SK-N-DZ (cell line): ENCODE results near the gene EPHA10. TPM values are rescaled to one million over a fixed set of nuclear protein-coding genes. Genes with fewer than 3 reads are reported as not detected.

Experiments
- DNase-seq: peaks from one replicate; pipeline ENCODE4 v3.0.0-alpha.2; 2015; ENCODE audit warnings: low spot score
- polyA plus RNA-seq, 2 experiments: library from polyadenylated mRNA; depleted of rRNA; stranded (reverse); fragments of >200 nt; gene quantifications; 2 replicates each; pipeline ENCODE4 v1.2.3, GENCODE V29; 2014

The EPHA10 gene
- 9.8 and 10.8 TPM in 2 replicates for polyA plus RNA-seq (2014; cell fraction: cytosol; rRNA removed)
- 49.7 and 66.3 TPM in 2 replicates for polyA plus RNA-seq (2014; cell fraction: nucleus; rRNA removed)

DNA sequence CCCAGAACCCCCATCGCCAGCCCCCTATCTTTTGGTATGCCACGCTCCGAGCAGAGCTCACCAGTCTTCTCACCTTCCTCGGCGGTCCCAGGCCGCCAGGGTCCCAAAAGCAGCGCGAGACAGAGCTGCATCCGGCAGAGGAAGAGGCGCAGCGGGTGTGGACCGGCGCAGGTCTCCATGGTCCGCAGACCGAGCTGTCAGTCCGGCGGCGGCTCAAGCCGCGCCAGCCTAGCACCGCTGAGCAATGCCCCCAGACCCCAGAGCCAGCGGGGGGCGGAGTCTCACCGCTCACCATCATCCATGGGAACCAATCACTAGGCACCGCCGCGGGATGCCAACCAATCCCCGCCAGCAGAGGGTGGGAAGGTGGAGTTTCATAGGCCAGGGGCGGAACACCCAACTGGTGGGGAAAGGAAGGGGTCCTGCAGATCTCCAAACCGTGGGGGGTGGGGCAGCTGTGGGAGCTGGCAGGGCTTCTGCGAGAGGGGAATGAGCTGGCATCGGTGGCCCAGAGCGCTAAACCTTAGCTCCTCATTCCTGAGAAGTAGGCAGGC lies at the start of gene EPHA10:
Gene EPHA10 (minus strand): TSS at position 233 of the 554 bp plus-strand sequence. CDS start 54 bp downstream, at position 179.
- DNase-seq: peak; percentile 90

DNA sequence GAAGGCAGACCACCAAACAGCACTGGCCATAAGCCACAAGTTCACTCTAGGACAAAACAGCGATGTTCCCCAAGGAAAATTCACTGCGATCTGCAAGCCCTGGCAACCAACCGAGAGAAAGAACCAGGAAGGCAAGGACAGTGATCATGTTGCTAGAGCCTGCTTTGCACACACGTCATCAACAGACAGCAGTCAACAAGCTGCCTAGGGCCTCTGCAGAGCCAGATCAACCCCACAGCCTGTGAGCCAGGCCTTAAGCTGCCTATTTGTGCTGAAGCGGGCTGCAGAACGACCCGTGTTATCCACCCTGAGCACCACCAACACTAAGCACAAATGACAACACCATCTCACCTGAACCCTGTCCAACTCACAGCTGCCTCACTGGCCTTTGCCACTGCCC lies 49.3 kb upstream of the EPHA10 start:
- no peak for DNase-seq

DNA sequence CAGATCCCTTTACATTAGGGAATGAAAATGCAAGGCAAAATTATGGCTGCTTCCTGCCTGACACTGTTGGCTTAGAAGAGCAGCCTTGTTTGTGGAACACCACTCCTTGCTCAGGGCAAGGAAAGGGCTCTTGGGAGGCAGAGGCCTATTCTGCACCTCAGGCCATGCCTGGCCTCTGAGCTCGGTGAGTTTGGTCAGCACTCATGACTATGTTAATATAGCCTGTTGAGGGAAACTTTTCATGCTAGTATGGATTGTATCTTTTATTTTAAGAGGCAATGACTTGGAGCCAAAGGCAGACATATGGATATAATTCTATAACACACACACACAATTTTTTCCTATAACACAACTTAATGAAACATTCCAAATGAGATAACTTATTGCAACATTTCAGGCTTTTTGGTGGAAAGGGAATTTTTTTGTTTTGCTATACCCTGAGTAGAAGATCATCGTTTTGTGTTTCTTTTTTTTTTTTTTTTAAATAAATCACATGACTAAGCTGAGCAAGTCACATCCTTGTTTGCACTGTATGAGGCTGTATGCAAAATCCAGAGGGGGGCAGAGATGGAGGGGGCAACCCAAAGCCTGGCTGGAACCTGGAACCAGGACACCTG lies 48.7 kb upstream of the EPHA10 start:
- no peak for DNase-seq

DNA sequence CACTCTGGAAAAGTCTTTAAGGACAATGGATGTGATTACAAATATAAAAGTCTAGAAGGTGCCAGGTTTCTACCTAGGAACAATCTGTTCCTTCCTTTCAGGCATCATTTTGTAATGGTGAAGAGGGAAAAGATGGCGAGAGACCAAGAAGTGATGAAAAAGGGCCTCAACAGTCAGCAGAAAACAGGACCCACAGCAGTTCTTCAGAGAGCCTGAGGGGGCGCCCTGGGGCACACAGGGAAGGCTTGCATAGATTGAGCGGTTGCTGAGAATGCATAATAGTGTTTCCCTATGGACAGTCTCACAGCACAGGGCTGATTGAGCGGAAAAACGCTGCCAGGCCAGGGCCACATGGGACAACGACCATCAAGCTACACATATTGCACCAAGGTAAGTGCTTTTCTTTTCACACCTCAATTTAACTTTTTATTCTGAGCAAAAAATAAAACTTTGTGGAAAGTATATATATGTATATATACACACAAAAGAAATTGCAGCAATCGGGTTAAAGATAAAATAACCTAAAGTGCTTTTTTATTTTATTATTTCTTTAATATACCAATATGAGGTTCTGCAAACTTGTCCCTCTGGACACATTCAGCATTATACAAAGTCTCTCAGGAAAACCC lies 46.2 kb upstream of the EPHA10 start:
- peak; percentile 72 for DNase-seq

DNA sequence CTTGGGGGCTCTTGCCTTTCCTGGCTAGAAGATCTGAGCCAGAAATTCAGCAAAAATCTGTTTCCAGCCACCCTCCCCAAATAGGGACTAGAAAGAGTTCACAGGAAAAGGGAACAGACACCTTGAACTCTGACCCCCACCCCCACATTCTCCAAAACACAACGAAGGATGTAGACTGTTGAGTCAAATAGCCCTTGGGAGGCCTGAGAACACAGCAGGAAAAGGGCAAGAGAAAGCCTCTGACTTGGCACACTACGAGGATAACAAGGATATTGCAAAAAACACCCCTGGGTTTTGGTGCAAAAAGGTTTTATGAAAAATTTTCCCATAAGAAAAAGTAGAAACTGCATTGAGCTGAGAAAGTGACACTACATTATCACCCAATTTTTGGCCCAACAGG lies 45.0 kb upstream of the EPHA10 start:
- DNase-seq: no peak

DNA sequence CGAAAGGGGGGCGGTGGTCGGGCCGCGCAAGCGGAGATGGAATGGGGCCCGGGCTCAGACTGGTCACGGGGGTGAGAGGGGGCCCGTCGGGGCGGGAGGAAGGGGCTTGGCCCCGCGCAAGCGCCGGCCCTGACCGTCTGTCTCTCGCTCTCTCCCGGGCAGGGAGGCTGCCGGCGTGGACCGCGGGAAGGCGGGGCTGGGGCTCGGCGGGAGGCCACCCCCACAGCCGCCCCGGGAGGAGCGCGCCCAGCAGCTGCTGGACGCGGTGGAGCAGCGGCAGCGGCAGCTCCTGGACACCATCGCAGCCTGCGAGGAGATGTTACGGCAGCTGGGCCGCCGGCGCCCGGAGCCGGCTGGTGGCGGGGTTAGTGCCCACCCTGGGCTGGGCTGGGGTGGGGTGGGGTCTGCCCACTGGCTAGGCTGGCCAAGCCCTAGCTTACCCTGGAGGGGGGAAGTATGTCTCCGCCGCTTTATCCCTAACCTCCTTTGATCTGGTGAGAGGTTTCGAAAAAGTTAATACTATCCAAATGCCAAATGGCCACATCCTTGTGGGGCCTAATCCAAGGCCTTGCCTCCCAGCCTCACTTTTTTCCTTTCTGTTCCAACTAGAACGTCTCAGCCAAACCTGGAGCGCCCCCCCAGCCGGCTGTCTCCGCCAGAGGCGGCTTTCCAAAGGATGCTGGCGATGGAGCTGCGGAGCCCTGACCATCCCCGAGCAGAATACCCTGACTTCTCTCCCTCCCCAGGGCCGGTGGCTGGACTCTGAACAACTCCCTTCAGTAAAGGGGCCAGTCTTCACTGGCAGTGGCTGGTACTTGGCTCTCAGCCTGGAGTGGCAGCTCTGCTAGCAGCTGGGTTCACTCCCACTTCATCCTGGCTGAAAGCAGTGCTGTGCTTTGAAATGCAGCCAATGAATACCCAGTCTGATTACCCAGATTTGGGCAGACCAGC lies 43.7 kb upstream of the EPHA10 start:
- DNase-seq: peak; percentile 70

DNA sequence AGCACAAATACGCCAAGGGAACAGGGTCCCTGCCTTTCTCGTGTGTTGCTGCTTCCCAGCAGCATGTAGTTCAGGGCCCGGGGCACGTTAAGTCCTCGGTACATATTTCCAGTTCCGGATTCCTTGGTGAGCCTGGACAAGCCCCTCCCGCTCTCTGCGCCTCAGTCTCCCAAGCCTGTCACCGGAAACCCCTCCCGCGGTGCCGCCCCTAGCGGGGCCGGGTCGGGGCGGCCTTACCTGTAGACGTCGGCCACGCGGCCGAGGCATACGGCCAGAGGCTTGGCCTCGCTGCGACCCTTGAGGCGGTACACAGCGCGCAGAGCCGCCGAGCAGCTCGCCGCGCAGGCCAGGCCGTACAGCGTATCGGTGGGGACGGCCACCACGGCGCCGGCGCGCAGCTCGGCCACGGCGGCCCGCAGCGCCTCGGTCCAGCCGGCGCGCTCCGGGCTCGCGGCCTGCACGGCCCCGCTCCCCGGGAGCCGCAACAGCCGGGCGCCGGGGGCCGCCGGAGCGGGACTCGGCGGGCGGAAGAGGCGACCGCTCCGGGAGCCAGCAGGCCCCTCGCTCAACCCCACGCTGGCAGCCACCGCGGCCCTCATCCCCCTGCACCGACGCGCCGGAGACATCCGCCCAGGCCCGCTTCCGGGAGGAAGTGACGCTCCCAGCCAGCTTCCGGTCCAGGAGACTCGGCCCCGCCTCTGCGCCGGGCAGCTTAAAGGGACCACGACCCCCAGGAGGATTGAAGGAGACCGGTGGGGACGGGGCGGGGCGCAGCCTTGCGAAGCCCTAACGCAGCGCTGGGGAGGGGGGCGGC lies 42.8 kb upstream of the EPHA10 start, which contains the start of the genes C1orf122 and YRDC:
Gene C1orf122 (plus strand): TSS at position 236 of the 814 bp plus-strand sequence. CDS start 615 bp downstream, outside the sequence.
Gene YRDC (minus strand): TSS at position 654 of the 814 bp plus-strand sequence. CDS start 28 bp downstream, at position 626.
- DNase-seq: peak; percentile 91

DNA sequence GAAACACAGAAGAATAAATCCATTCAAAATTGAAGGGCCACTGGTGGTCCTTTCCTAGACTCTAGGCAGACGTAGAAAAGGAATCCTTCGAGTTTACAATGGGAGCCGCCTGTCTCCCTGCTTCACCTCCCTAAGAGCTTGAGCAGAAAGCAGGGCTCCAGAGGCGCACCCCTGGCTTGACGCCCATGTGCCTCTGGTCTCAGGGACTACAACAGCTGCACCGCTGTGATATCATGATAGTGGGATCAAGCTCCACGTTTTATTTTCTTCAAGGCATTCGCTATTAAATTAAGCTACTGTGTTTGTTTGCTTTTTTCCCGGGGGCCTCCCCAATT lies 42.3 kb upstream of the EPHA10 start:
- DNase-seq: no peak

DNA sequence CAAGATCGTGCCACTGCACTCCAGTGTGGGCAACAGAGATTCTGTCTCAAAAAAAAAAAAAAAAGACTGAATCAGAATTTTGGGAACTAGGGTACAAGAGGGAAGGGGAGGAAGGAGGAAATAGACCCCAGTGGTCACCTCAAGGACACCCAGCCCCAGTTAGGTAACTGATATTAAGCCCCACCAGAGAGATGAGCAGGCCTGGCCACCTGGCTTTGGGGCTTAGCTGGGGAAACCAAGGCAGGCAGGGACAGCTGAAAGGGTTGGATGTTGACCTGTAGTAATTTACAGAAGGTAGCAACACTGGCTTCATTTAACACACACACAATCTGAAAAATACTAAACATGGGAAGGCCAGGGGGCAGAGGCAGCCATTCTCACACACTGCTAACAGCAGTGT lies 37.5 kb upstream of the EPHA10 start:
- no peak for DNase-seq

DNA sequence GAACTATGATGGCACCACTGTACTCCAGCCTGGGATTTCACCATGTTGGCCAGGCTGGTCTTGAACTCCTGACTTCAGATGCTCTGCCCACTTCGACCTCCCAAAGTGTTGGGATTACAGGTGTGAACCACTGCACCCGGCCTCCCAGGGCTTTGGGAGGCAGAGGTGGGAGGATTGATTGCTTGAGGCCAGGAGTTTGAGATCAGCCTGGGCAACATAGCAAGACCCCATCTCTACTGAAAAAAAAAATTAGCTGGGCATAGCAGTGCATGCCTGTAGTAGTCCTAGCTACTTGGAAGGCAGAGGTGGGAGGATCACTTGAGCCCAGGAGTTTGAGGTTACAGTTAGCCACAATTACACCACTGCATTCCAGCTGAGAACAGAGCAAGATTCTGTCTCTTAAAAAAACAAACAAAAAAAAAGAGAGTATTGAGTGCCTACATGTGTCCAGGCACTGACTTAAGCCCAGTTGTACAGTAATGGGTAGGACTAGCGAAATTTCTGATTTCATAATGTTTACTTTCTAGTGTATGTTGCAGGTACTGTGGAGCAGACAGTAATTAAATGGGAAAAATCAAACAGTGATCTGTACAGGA lies 32.9 kb upstream of the EPHA10 start:
- no peak for DNase-seq

DNA sequence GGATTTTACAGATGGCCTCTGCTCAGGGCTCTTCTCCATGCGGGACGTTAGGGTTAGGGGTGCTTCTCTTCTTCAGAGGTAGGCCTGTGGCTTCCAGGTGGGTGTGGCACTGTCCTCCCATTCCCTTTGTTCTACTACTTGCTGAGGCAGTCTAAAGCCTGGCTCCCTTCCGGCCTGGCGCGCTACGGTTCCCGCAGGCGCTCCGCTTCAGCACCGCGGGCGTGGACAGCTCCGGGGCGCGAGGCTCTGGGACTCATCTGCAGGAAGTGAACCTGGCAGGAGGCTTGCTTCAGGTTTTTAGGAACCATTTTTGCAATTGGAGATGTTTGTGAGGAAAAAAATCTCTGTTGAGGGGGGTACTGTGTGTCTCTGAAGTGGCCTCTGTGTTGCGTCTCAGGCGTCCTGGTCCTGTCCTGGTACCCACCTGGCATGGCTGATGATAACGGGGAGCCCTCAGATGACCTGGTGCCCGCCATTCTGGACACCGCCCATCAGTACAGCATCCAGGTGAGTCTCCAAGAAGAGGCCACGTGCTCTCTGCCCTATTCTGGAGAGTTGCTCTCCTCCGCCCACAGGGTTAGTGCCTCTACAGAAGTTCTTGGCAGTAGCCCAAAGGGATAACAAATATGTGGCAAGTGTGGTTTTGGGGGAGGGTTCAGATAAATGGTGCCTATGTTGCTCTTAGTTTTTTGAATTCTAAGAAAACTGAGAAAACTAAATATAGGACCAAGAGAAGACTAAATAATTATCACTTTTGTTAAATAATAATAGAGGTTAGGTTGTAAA lies 30.6 kb upstream of the EPHA10 start:
- DNase-seq: peak; percentile 27

DNA sequence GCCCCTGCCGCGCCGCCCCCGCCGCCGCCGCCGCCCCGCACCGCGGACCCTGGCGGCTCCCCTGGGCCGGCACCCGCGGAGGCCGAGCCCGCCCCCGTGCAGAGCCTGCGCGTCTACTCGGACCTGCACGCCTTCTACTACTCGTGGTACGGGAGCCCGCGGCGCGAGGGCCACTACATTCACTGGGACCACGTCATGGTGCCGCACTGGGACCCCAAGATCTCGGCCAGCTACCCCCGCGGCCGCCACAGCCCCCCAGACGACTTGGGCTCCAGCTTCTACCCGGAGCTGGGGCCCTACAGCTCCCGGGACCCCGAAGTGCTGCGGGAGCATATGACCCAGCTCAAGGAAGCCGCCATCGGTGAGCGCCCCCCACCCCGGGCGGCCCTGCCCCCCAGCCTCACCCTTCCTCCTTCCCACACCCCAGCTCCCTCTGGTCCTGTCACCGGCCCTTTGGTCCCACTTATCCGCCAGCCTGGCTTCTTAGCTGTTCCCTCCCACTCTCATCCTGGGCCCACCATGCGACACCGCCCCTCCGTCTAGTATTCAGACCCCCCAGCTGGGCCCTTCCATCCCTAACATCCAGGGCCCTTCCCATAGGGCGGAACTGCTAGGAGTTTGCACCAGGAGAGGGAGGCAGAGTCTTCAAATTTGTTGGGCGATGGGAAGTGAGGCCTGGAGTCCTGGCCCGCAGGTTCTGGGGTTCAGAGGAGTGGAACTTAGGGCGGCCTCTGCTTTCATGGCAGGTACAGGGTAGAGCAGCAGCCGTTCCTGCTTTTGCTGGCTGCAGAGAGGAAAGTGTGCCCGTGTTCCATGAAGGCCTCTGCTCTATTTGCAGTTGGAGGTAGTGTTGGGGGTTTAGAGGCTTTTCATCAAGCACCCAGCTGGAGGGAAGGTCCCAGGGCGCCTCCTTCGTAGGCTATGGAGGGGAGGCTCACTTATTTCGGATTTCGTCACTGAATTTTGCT lies 29.7 kb upstream of the EPHA10 start:
- DNase-seq: peak; percentile 24

DNA sequence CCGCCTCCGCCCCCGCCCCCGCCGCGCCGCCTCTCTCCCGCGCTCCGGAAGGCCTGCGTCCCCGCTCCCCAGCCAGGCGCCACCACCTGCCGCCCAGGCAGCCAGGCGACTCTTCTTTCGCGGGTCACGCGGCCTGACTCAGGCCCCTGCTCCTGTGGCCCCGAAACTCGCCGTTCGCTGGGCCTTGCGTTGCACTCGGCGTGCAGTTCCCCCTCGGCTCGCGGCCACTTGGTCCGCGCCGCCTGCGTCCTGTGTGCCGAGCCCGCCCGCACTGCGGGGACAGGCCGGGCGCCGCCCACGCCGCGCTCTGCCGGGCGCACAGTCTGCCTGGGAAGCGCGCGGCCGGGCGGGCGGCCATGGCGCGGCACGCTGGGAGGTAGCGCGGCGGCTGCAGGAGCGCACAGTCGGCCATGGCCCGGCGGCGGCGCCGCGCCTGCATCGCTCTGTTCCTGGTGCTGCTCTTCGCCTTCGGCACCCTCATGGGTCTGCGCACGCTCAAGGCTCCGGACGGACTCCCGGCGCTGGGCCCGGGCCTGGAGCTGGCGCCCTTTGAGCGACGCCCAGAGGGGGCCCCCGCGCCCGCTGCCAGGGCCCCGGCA lies 29.0 kb upstream of the EPHA10 start, which contains the start of gene MANEAL:
Gene MANEAL (plus strand): TSS at position 75 of the 599 bp plus-strand sequence. CDS start 336 bp downstream, at position 411.
- peak; percentile 59 for DNase-seq

DNA sequence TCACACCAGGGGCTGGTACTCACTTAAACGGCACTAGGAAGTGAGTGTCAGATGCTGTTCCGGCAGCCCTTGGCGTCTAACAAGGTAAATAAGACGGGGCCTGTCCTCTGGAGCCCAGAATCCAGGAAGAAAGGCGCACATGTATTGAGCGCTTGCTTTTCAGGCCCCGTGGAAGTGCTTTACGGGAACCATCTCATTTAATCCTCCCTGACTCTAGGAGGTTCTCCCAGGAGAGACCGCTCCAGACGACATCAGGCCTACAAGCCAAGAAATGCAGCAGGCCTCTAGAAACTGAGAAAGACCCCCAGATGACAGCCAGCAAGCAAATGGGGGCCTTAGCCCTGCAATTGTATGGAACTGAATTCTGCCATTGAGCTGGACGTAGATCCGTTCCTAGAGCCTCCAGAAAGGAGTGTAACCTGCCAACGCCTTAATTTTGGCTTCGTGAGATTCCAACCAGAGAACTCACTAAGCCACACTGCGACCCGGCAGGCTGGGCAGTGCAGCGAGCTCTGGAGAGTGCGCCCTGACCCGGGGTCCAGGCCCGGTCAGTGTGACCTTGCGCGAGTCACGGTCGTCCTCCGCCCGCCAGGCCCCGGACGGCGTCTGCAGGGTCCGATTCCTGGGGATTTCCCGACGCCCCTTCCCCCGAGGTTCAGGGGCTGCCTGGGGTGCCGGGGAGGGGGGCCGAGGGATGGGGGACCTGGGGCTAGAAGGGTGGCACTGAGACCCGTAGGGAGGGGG lies 28.2 kb upstream of the EPHA10 start:
- no peak for DNase-seq

DNA sequence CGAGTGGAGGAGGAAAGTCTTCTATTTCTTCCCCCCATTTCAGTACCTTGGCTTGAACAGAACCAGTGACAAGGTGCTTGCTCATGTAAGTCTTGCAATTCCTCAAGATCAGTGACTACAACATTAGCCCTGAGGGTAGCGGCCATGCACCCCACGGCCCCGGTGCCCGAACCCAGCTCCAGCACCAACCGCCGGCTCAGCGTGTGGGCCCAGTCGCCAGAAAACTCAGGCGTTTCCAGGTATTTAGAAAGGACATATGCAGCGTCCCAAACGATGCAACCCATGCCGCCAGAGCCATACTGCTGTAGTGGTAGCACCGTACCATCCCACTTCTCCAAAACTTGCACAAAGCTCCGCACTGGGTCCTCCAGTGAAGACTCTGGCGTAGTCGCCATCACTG lies 17.6 kb upstream of the EPHA10 start:
- no peak for DNase-seq

DNA sequence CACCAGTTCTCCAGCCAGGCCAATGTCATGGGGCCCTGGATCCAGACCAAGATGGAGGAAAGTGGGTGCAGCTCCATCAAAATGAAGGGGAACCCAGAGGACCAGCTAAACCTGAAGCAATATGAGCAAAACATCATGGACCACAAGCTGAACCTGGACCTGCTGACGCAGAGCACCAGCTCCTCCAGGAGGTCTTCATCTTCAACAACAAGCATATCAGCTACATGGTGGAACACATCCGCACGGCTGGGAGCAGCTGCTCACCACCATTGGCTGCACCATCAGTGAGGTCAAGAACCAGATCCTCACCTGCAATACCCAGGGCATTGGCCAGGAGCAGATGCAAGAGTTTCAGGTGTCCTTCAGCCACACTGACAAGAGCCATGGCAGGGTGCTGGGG lies 13.7 kb upstream of the EPHA10 start:
- no peak for DNase-seq

DNA sequence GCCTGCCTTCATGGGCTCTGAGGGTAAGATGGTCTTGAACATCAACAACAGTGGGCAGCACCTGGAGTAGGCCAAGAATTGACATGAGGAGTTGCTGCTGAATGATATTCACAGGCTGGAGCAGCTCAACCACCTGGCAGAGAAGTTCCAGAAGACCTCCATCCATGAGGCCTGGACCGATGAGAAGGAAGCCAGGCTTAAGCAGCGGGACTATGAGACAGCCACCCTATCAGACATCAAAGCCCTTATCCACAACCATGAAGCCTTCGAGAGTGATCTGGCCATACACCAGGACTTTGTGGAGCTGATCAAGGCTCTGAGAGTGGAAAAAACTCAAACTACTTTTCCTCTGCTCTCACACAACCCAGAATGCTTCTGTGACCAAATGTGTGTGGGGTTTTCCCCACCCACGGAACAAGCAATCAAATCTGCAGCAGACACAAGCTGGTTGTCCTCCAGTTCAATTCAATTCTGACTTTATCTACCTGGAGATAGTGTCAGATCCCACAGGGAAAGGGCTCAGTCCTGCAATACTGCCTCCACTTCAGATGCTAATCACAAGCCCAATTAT lies 12.1 kb upstream of the EPHA10 start:
- DNase-seq: no peak
